Thyroid gland (tissue), 4 donors: ENCODE measurements around the gene IFI44. TPM values are rescaled to one million over a fixed set of nuclear protein-coding genes. Genes with fewer than 3 reads are reported as not detected.

ENCODE experiments used
- DNase-seq, 2 donors: peaks; one replicate each; pipeline ENCODE4 v3.0.0-alpha.2; 2019
- H3K27ac ChIP-seq, 3 donors: fragments of 200-600 bp; sonication (generic); 1 replicate in 2 of 3; 2 replicates in 1 of 3; pipeline ENCODE4 v1.5.1; 2016 to 2019; ENCODE audit warnings: mild to moderate bottlenecking in 1 of 3, moderate library complexity in 1 of 3
- H3K27me3 ChIP-seq: fragments of 200-600 bp; sonication (generic); one replicate; pipeline ENCODE4 v1.5.1; 2019
- H3K36me3 ChIP-seq, 2 donors: fragments of 200-600 bp; sonication (generic); one replicate each; pipeline ENCODE4 v1.5.1; 2016 to 2019
- H3K4me1 ChIP-seq, 2 donors: fragments of 200-600 bp; sonication (generic); one replicate each; pipeline ENCODE4 v1.5.1; 2017 to 2019
- H3K4me3 ChIP-seq, 3 donors: fragments of 200-600 bp; sonication (generic); replicated peaks in 1 of 3; 1 replicate in 2 of 3; 2 replicates in 1 of 3; pipeline ENCODE4 v1.5.1; 2016; ENCODE audit warnings: mild to moderate bottlenecking in 1 of 3
- H3K9me3 ChIP-seq: fragments of 200-600 bp; sonication (generic); one replicate; pipeline ENCODE4 v1.5.1; 2017
- CTCF ChIP-seq, 6 experiments: fragments of 200-600 bp in 3 of 6; fragments of 450-650 bp in 3 of 6; sonication (generic) in 3 of 6; IDR thresholded peaks; one replicate each; pipeline ENCODE4 v1.5.1; 2016 to 2019; ENCODE audit warnings: antibody characterized with exemption in 6 of 6, mild to moderate bottlenecking in 2 of 6, inconsistent platforms in 1 of 6, moderate library complexity in 1 of 6
- POLR2A ChIP-seq, 2 donors: fragments of 450-650 bp; IDR thresholded peaks; one replicate each; pipeline ENCODE4 v1.6.1; 2017; ENCODE audit warnings: antibody characterized with exemption in 2 of 2, mild to moderate bottlenecking in 2 of 2, moderate library complexity in 1 of 2
- WGBS, 2 donors: methylation state at CpG; one replicate each; pipeline ENCODE4 v1.1.5; 2017; 5-methylcytosine and 5-hydroxymethylcytosine counted together
- intact Hi-C: fragments of 100-400 bp; cut with DNase I; formaldehyde crosslinking; loops from one replicate; pipeline ENCODE4 v1.15.1; 2023
- total RNA-seq, 4 donors: library from RNA; depleted of rRNA; stranded (reverse); fragments of >200 nt; gene quantifications; one replicate each; pipeline ENCODE4 v1.2.3, GENCODE V29; 2016

Gene IFI44
- total RNA-seq, 4 donors from 2014 or later: 23.5 to 58.7 (median 34.8) TPM

GRCh38 chr1:78619803-78620579 is 29.6 kb upstream of the IFI44 start, which contains the start of gene IFI44L:
Gene IFI44L (plus strand): TSS chr1:78620448. CDS start chr1:78627916, 7,468 bp downstream.
- Histone ChIP-seq H3K27ac (peak within 1 kb of the TSS; percentile 71 to 86 (median 78)), H3K4me1 (peaks cover 3 to 12% of the 10 kb centered on the region in 2 donors), H3K27me3 (no peaks in the 10 kb centered on the region), H3K4me3 (peak within 1 kb of the TSS in 2 of 3 donors; percentile 0 to 8), H3K9me3 (no peaks in the 10 kb centered on the region), H3K36me3 (no peaks in the 10 kb centered on the region)
- WGBS, 2 donors: 18% methylated on average over 9 of the region's 9 CpGs
- TF ChIP-seq POLR2A (IDR thresholded peaks at IDR 0.05): no peak
- no peak for TF ChIP-seq CTCF (IDR thresholded peaks at IDR 0.05)
- intact Hi-C loops: no loop called here
- DNase-seq: peak; percentile 62 to 65

- 13 to 14% methylated on average over 1 of the region's 1 CpG for WGBS, 2 donors
- intact Hi-C loops: no loop called here
- peaks cover 3 to 12% of the 10 kb centered on the region in 2 donors for H3K4me1 ChIP-seq
Observed at GRCh38 chr1:78620666-78621065, 29.0 kb upstream of the IFI44 start.

GRCh38 chr1:78622548-78622947 is 27.1 kb upstream of the IFI44 start:
- Histone ChIP-seq H3K27ac (peak overlapping the region in 1 of 3 donors; percentile 32), H3K36me3 (no peaks in the 10 kb centered on the region), H3K9me3 (no peaks in the 10 kb centered on the region), H3K4me3 (no peak overlapping the region), H3K27me3 (no peaks in the 10 kb centered on the region), H3K4me1 (peaks cover 3 to 12% of the 10 kb centered on the region in 2 donors)
- TF ChIP-seq CTCF (IDR thresholded peaks at IDR 0.05) (no peak), POLR2A (IDR thresholded peaks at IDR 0.05) (no peak)
- intact Hi-C loops: no loop called here
- DNase-seq: no peak
- 78 to 81% methylated on average over 4 of the region's 4 CpGs for WGBS, 2 donors

More at GRCh38 chr1:78620666-78621065, 29.0 kb upstream of the IFI44 start:
- peak overlapping the region; percentile 71 to 86 (median 78) for H3K27ac ChIP-seq
- TF ChIP-seq CTCF (IDR thresholded peaks at IDR 0.05): no peak
- H3K27me3 ChIP-seq: no peaks in the 10 kb centered on the region
- H3K9me3 ChIP-seq: no peaks in the 10 kb centered on the region
- peak overlapping the region in 1 of 3 donors; percentile 8 for H3K4me3 ChIP-seq
- no peak for DNase-seq
- H3K36me3 ChIP-seq: no peaks in the 10 kb centered on the region

- TF ChIP-seq CTCF (IDR thresholded peaks at IDR 0.05) (no peak), POLR2A (IDR thresholded peaks at IDR 0.05) (no peak)
- Histone ChIP-seq H3K27ac (peak overlapping the region in 1 of 3 donors; percentile 35), H3K9me3 (no peaks in the 10 kb centered on the region), H3K36me3 (no peaks in the 10 kb centered on the region), H3K4me3 (no peak overlapping the region), H3K4me1 (peaks cover 0 to 7% of the 10 kb centered on the region in 2 donors), H3K27me3 (no peaks in the 10 kb centered on the region)
- intact Hi-C loops: no loop called here
- WGBS, 2 donors: 95 to 97% methylated on average over 7 of the region's 7 CpGs
- DNase-seq: no peak
Observed at GRCh38 chr1:78624035-78624434, 25.6 kb upstream of the IFI44 start.

GRCh38 chr1:78627321-78627720 is 22.3 kb upstream of the IFI44 start:
- H3K4me3 ChIP-seq: no peak overlapping the region
- no peaks in the 10 kb centered on the region for H3K36me3 ChIP-seq
- DNase-seq: no peak
- 85 to 86% methylated on average over 1 of the region's 1 CpG for WGBS, 2 donors
- intact Hi-C loops: no loop called here
- no peak overlapping the region for H3K27ac ChIP-seq
- no peaks in the 10 kb centered on the region for H3K9me3 ChIP-seq
- H3K4me1 ChIP-seq: no peaks in the 10 kb centered on the region
- TF ChIP-seq POLR2A (IDR thresholded peaks at IDR 0.05): no peak
- TF ChIP-seq CTCF (IDR thresholded peaks at IDR 0.05): no peak
- no peaks in the 10 kb centered on the region for H3K27me3 ChIP-seq
